Articular chondrocyte of knee joint (primary cell): ENCODE results near the gene LHX5. TPM values are rescaled to one million over a fixed set of nuclear protein-coding genes. Genes with fewer than 3 reads are reported as not detected.

Experiments used
- total RNA-seq: library from RNA; depleted of rRNA; stranded (reverse); fragments of >200 nt; gene quantifications from 2 replicates; pipeline ENCODE4 v1.2.3, GENCODE V29; 2012

LHX5 gene
- total RNA-seq: not detected in 2 replicates

DNA sequence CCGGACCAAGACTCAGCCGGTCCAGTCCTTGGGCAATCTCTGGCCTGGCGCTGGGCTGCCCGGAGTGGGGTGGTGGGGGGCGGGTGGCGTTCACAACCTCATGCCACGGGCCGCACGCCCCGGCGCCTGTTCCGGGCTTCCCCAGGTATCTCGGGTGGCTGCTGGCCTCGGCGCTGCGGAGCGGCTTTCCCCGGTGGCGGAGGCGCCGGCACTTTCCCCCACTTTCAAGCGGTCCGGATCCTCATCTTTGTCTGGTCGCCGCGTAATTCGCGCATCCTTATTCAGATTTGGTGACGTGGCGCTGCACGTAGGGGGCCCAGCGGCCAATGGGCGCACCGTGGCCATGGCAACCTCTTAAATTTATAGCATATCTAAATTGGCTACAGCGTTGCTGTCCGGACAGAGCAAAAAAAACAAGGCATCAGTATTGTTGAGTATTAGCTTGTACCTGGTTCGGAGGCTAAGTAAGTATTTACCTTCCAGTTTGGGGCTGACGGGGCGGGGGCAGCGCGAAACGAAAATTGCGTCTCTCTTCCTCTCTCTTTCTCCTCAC, at the start of gene LHX5:
TSS of gene LHX5 (minus strand) at position 253 of the 553 bp plus-strand sequence. CDS start 373 bp downstream, outside the sequence.

DNA sequence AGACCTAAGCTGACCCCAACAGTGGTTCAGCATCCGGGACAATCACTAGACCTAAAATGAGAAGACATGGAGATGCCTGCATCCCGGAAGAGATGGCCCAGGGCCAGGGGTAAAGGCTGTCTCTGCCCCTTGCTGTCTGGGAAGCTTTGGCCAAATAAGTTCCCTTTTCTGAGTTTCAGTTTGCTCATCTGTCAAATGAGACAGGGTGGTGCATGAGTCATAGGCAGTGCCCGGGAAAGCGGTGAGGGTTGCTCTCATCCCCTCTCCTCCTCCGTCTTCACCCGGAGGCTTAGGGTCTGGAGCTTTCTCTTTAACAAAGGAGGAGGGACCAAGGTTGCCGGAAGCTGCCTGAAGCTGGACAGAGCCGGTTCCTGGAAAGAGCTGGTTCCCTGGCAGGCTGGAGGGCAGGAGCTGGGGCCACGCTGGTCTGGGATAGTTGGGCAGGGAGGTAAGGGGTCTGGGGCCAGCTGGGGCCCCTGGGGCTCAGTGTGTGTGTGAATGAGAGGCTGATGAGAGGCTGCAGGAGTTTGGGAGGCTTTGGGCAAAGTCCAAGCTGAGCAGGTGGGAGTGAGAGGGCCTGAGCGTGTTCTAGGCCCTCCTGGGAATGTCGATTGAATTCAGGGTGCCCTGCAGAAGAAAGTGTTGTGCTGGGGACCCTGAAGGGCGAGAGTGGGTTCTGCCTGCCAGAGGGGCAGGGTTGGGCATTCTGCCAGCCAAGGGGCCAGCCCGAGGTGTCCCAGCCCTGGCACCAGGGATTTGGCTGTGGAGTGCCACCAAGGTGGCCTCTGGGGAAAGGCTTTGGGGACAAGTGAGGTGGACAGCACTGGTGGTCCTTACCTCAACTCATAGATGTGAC, 49.4 kb downstream of the LHX5 start, which contains the start of gene SDSL:
TSS of gene SDSL (plus strand) at position 351 of the 856 bp plus-strand sequence. CDS start 5,603 bp downstream, outside the sequence.

Other genes starting within 250 kb of the LHX5 start
- gene SLC8B1, start 136.8 kb downstream of the LHX5 start, total RNA-seq: 22.4 and 25.0 TPM in 2 replicates
- gene PLBD2, start 113.3 kb downstream of the LHX5 start, total RNA-seq: 34.2 and 41.4 TPM in 2 replicates
- not detected in 2 replicates for gene SDS, start 68.0 kb downstream of the LHX5 start, total RNA-seq
- gene SDSL, start 49.5 kb downstream of the LHX5 start, total RNA-seq: 6.7 and 8.8 TPM in 2 replicates